GM12874 (cell line): ENCODE results near the gene ATP2C2.

Experiments used
- CTCF ChIP-seq: IDR thresholded peaks from 2 replicates; pipeline ENCODE4 v1.5.1; 2011; ENCODE audit warnings: low read depth, mild to moderate bottlenecking, control low read depth, low read length, moderate library complexity; ENCODE audit not compliant: insufficient read depth

ATP2C2 gene

GRCh38 chr16:84438971-84439696, 70.8 kb downstream of the ATP2C2 start:
- no peak for TF ChIP-seq CTCF

GRCh38 chr16:84442416-84443145, 74.2 kb downstream of the ATP2C2 start:
- TF ChIP-seq CTCF: no peak

- no peak for TF ChIP-seq CTCF
Measured at GRCh38 chr16:84443166-84443802, 74.9 kb downstream of the ATP2C2 start.

GRCh38 chr16:84444476-84444875, 76.1 kb downstream of the ATP2C2 start:
- no peak for TF ChIP-seq CTCF

GRCh38 chr16:84446084-84446483, 77.7 kb downstream of the ATP2C2 start:
- no peak for TF ChIP-seq CTCF

GRCh38 chr16:84446596-84447392, 78.5 kb downstream of the ATP2C2 start:
- TF ChIP-seq CTCF: no peak

- TF ChIP-seq CTCF: no peak
Measured at GRCh38 chr16:84448444-84448843, 80.1 kb downstream of the ATP2C2 start.
